ENCODE measurements around the gene VILL.

Gene VILL

GRCh38 chr3:37990527-37990926 lies at the start of gene VILL:
Gene VILL (plus strand): TSS chr3:37990786. CDS start chr3:37993673, 2,887 bp downstream.
- no peak for DNase-seq (ENCODE audit: low read depth)

- DNase-seq (ENCODE audit: low read depth): no peak
Observed at GRCh38 chr3:37941608-37942508, 48.7 kb upstream of the VILL start.

- DNase-seq (ENCODE audit: low read depth): no peak
Observed at GRCh38 chr3:37942646-37943045, 47.9 kb upstream of the VILL start.

- DNase-seq (ENCODE audit: low read depth): no peak
Observed at GRCh38 chr3:37943126-37943525, 47.5 kb upstream of the VILL start.

- DNase-seq (ENCODE audit: low read depth): no peak
Observed at GRCh38 chr3:37943631-37944314, 46.8 kb upstream of the VILL start.

GRCh38 chr3:37944391-37944842 lies 46.2 kb upstream of the VILL start:
- DNase-seq (ENCODE audit: low read depth): no peak

GRCh38 chr3:37945156-37945806 lies 45.3 kb upstream of the VILL start:
- no peak for DNase-seq (ENCODE audit: low read depth)

GRCh38 chr3:37945807-37946530 lies 44.6 kb upstream of the VILL start:
- DNase-seq (ENCODE audit: low read depth): no peak

GRCh38 chr3:37946531-37946889 lies 44.1 kb upstream of the VILL start:
- DNase-seq (ENCODE audit: low read depth): no peak

- no peak for DNase-seq (ENCODE audit: low read depth)
Observed at GRCh38 chr3:37949866-37950265, 40.7 kb upstream of the VILL start.

GRCh38 chr3:37952564-37952963 lies 38.0 kb upstream of the VILL start:
- DNase-seq (ENCODE audit: low read depth): no peak

GRCh38 chr3:37953226-37953625 lies 37.4 kb upstream of the VILL start:
- no peak for DNase-seq (ENCODE audit: low read depth)

- no peak for DNase-seq (ENCODE audit: low read depth)
Observed at GRCh38 chr3:37953707-37954394, 36.7 kb upstream of the VILL start.

- no peak for DNase-seq (ENCODE audit: low read depth)
Observed at GRCh38 chr3:37954881-37955280, 35.7 kb upstream of the VILL start.

- DNase-seq (ENCODE audit: low read depth): no peak
Observed at GRCh38 chr3:37955918-37956707, 34.5 kb upstream of the VILL start.

GRCh38 chr3:37956723-37957538 lies 33.7 kb upstream of the VILL start:
- DNase-seq (ENCODE audit: low read depth): no peak

GRCh38 chr3:37957539-37957936 lies 33.0 kb upstream of the VILL start:
- no peak for DNase-seq (ENCODE audit: low read depth)

- no peak for DNase-seq (ENCODE audit: low read depth)
Observed at GRCh38 chr3:37961622-37962431, 28.8 kb upstream of the VILL start.

GRCh38 chr3:37963016-37963415 lies 27.6 kb upstream of the VILL start:
- DNase-seq (ENCODE audit: low read depth): no peak

All from activated gamma-delta T cell treated with anti-CD3 and anti-CD28 coated beads, Interleukin-2, amount 50 U/mL, for 16 hours (primary cell).